Measurements from ENCODE around the gene ANKRD22.

GRCh38 chr10:88835096-88835909 is 16.3 kb downstream of the ANKRD22 start:
- TF ChIP-seq POU2F2 (IDR thresholded peaks at IDR 0.05; ENCODE audit: borderline replicate concordance, low read depth, low read length) (0 out of 3 replicates have a peak, but pooled peaks have one; percentile 22), JUNB (IDR thresholded peaks at IDR 0.05) (no peak), POLR2AphosphoS5 (IDR thresholded peaks at IDR 0.05; ENCODE audit: low read length) (no peak), YY1 (IDR thresholded peaks at IDR 0.05; ENCODE audit: low read depth, low read length) (peak; percentile 88), CHD1 (IDR thresholded peaks at IDR 0.05; ENCODE audit: low read depth, low read length) (no peak), CTCF (IDR thresholded peaks at IDR 0.05 in 2 of 3, conservative IDR thresholded peaks at IDR 0.05 in 1 of 3; ENCODE audit: control insufficient read depth in 2 of 3, extremely low read depth in 1 of 3, insufficient read depth in 1 of 3, low read depth in 3 of 3, low read length in 3 of 3) (peak; percentile 78 to 97 (median 91)), EZH2 (IDR thresholded peaks at IDR 0.05; ENCODE audit: borderline replicate concordance, control insufficient read depth, low read depth, low read length) (no peak), POLR2A (IDR thresholded peaks at IDR 0.05; ENCODE audit: low read depth, low read length) (no peak), ZNF24 (IDR thresholded peaks at IDR 0.05) (0 out of 2 replicates have a peak, but pooled peaks have one; percentile 10), HDGF (IDR thresholded peaks at IDR 0.05) (no peak), CUX1 (IDR thresholded peaks at IDR 0.05; ENCODE audit: insufficient replicate concordance, low read depth, low read length) (no peak)

Data from GM12878 (cell line).